K562 (cell line): ENCODE measurements around the gene NFATC4. TPM values are rescaled to one million over a fixed set of nuclear protein-coding genes. Genes with fewer than 3 reads are reported as not detected.

Experiments used
- ATAC-seq: fragments of 200-7000 bp; cut with Tn5 transposase; 3 replicates; pipeline ENCODE4 v1.9.1; 2020; ENCODE audit warnings: moderate library complexity
- BruUV-seq: library from RNA; stranded (reverse); fragments of 400-500 nt; replicated peaks from 2 replicates; lab custom pipeline; 2021; lab: Mats Ljungman, UMichigan
- CTCF ChIA-PET: fragments of 300-600 bp; formaldehyde crosslinking; extraction: SDS; loops from one replicate; lab custom pipeline; 2021; ENCODE audit warnings: low intra/inter-chr PET ratio; lab: Yijun Ruan, JAX
- POLR2A ChIA-PET: fragments of 300-600, 350-650 bp; sonication (Branson Sonifier 250); formaldehyde crosslinking; extraction: SDS; loops from one replicate; lab custom pipeline; 2021; ENCODE audit warnings: antibody characterized with exemption, inconsistent platforms; lab: Yijun Ruan, JAX
- DNase-seq, 4 experiments: peaks; one replicate each; pipeline versions ENCODE4 v3.0.0 to v3.0.0-alpha.2; 2011 to 2018; ENCODE audit warnings: low spot score in 3 of 4, mixed read lengths in 3 of 4; ENCODE audit errors: extremely low read depth in 1 of 4
- FAIRE-seq: peaks from 2 replicates; lab custom pipeline; 2011; peaks lifted over from hg19 to GRCh38; lab: Jason Lieb, UNC
- H2AFZ ChIP-seq: 2 replicates; pipeline ENCODE4 v1.6.0; 2011; ENCODE audit warnings: low read depth, low read length, control low read depth, inconsistent platforms
- H3K27ac ChIP-seq: fragments of 200-600 bp; 3 replicates; pipeline ENCODE4 v1.8.0; 2011; ENCODE audit warnings: low read depth, mild to moderate bottlenecking, control low read depth, inconsistent platforms, low read length, moderate library complexity, mixed read lengths; ENCODE audit errors: extremely low read depth
- H3K27me3 ChIP-seq, 2 experiments: fragments of 300-600 bp in 1 of 2; 2 replicates in 1 of 2; 3 replicates in 1 of 2; pipeline versions ENCODE4 v1.6.0 to v1.8.0; 2011; ENCODE audit warnings: inconsistent platforms in 2 of 2, low read length in 2 of 2, mild to moderate bottlenecking in 1 of 2, mixed read lengths in 1 of 2, moderate library complexity in 1 of 2; ENCODE audit not compliant: control insufficient read depth in 2 of 2, insufficient read depth in 2 of 2
- H3K36me3 ChIP-seq: fragments of 300-600 bp; 3 replicates; pipeline ENCODE4 v1.8.0; 2011; ENCODE audit warnings: mild to moderate bottlenecking, low read length, inconsistent platforms; ENCODE audit not compliant: control insufficient read depth, insufficient read depth
- H3K4me1 ChIP-seq, 2 experiments: fragments of 200-600 bp in 1 of 2; replicated peaks in 1 of 2; 2 replicates in 1 of 2; 3 replicates in 1 of 2; pipeline versions ENCODE4 v1.5.1 to v1.8.0; 2011; ENCODE audit warnings: inconsistent platforms in 2 of 2, low read length in 2 of 2, mild to moderate bottlenecking in 1 of 2, mixed read lengths in 1 of 2, moderate library complexity in 1 of 2; ENCODE audit not compliant: control insufficient read depth in 2 of 2, insufficient read depth in 2 of 2
- H3K4me2 ChIP-seq: 2 replicates; pipeline ENCODE4 v1.6.1; 2011; ENCODE audit warnings: low read length, control low read depth, inconsistent platforms, mixed read lengths; ENCODE audit not compliant: insufficient read depth
- H3K4me3 ChIP-seq: fragments of 200-600 bp; sonication (generic), shearing (Covaris generic); 2 replicates; pipeline ENCODE4 v1.5.1; 2016; ENCODE audit warnings: control low read depth, inconsistent platforms
- H3K79me2 ChIP-seq: fragments of 200-600 bp; 3 replicates; pipeline ENCODE4 v1.8.0; 2011; ENCODE audit warnings: low read length, inconsistent platforms; ENCODE audit not compliant: control insufficient read depth, insufficient read depth
- H3K9ac ChIP-seq, 2 experiments: 2 replicates each; pipeline versions ENCODE4 v1.6.0 to v1.6.1; 2011; ENCODE audit warnings: low read depth in 2 of 2, low read length in 2 of 2, control low read depth in 1 of 2, inconsistent platforms in 1 of 2, mild to moderate bottlenecking in 1 of 2, mixed read lengths in 1 of 2; ENCODE audit not compliant: insufficient read depth in 1 of 2
- H3K9me1 ChIP-seq: one replicate; pipeline ENCODE4 v1.6.0; 2011; ENCODE audit warnings: inconsistent platforms, mild to moderate bottlenecking, low read length, moderate library complexity; ENCODE audit not compliant: control insufficient read depth, insufficient read depth
- H3K9me3 ChIP-seq: replicated peaks from 2 replicates; pipeline ENCODE4 v1.5.1; 2011; ENCODE audit warnings: low read depth, low read length, inconsistent platforms; ENCODE audit not compliant: control insufficient read depth, insufficient read depth
- H4K20me1 ChIP-seq: replicated peaks from 2 replicates; pipeline ENCODE4 v1.6.1; 2011; ENCODE audit warnings: low read length, inconsistent platforms, mixed read lengths; ENCODE audit not compliant: control insufficient read depth, insufficient read depth
- CTBP1 ChIP-seq: fragments of 450-650 bp; IDR thresholded peaks from 2 replicates; pipeline ENCODE4 v1.6.1; 2016; ENCODE audit warnings: borderline replicate concordance
- MCM7 ChIP-seq, 2 experiments: fragments of 450-650 bp; IDR thresholded peaks; 2 replicates each; pipeline ENCODE4 v1.6.1; 2016 to 2018
- NCOA2 ChIP-seq, 2 experiments: fragments of 450-650 bp; IDR thresholded peaks; 2 replicates each; pipeline ENCODE4 v1.6.1; 2018; ENCODE audit warnings: mild to moderate bottlenecking in 2 of 2, moderate library complexity in 1 of 2; ENCODE audit not compliant: partially characterized antibody in 2 of 2
- PCBP2 ChIP-seq: fragments of 200-400 bp; formaldehyde crosslinking; IDR thresholded peaks from 2 replicates; pipeline ENCODE4 v1.6.1; 2018; ENCODE audit warnings: low read length, low read depth, mild to moderate bottlenecking, moderate library complexity; ENCODE audit not compliant: poor library complexity, severe bottlenecking
- PYGO2 ChIP-seq: fragments of 450-650 bp; IDR thresholded peaks from 2 replicates; pipeline ENCODE4 v1.6.1; 2016; ENCODE audit warnings: mild to moderate bottlenecking, missing genetic modification characterization, moderate library complexity, missing compliant biosample characterization
- SMARCA4 ChIP-seq: fragments of 450-650 bp; IDR thresholded peaks from 2 replicates; pipeline ENCODE4 v1.6.1; 2016
- ZBTB49 ChIP-seq: sonication (generic); formaldehyde crosslinking; IDR thresholded peaks from 2 replicates; pipeline ENCODE4 v1.8.0; 2022; ENCODE audit warnings: missing genetic modification reagents, mild to moderate bottlenecking, borderline replicate concordance
- ZFP30 ChIP-seq: fragments of 250-450 bp; sonication (Bioruptor Pico); IDR thresholded peaks from 2 replicates; pipeline ENCODE4 v1.8.0; 2022; ENCODE audit warnings: moderate library complexity, mild to moderate bottlenecking, inconsistent platforms, borderline replicate concordance
- WGBS: fragments of 100-300 bp; shearing (Covaris generic); methylation state at CpG from one replicate; pipeline ENCODE4 v1.1.6; 2016; ENCODE audit warnings: low coverage, mixed read lengths; ENCODE audit not compliant: insufficient coverage; ENCODE audit errors: missing lambda C conversion rate; 5-methylcytosine and 5-hydroxymethylcytosine counted together
- in situ Hi-C: fragments of 300-500 bp; cut with MboI; formaldehyde crosslinking; loops from 4 replicates; pipeline ENCODE4 v1.15.0; 2018; ENCODE audit warnings: inconsistent platforms, mixed read lengths
- intact Hi-C: fragments of 100-400 bp; cut with micrococcal nuclease; formaldehyde crosslinking; loops from 2 replicates; pipeline ENCODE4 v1.14.2; 2022
- polyA plus RNA-seq, 8 experiments: library from polyadenylated mRNA; depleted of rRNA in 4 of 8; stranded (reverse) in 5 of 8; unstranded in 3 of 8; fragments of >200 nt; fragmentation: Nextera tagmentation in 2 of 8; fragmentation: Illumina TruSeq in 1 of 8; extraction: Ambion mirVana in 2 of 8; extraction: Trizol in 1 of 8; gene quantifications; 2 replicates each; pipeline versions ENCODE4 v1.2.1 to v1.2.3, GENCODE V29; 2011 to 2014; ENCODE audit warnings: inconsistent platforms in 1 of 8, missing spikeins in 1 of 8
- total RNA-seq, 7 experiments: library from RNA; depleted of rRNA in 6 of 7; stranded (reverse); fragments of >200 nt in 6 of 7; fragmentation: Illumina TruSeq in 2 of 7; extraction: Trizol in 2 of 7; gene quantifications; 2 replicates each; pipeline versions ENCODE4 v1.2.1 to v1.2.3, GENCODE V29; 2011 to 2021; ENCODE audit warnings: low replicate concordance in 1 of 7
- TF ChIP-seq, protein P1 (sequence below): IDR thresholded peaks from 2 replicates; pipeline ENCODE4 v1.6.1; 2011; ENCODE audit not compliant: insufficient read length; ENCODE audit errors: extremely low read depth
- TF ChIP-seq, protein P2 (sequence below), 2 experiments: fragments of 450-650 bp in 1 of 2; sonication (generic) in 1 of 2; formaldehyde crosslinking in 1 of 2; IDR thresholded peaks in 1 of 2; conservative IDR thresholded peaks in 1 of 2; 2 replicates each; pipeline versions ENCODE4 v1.6.1 to v1.8.1; 2016 to 2023; ENCODE audit warnings: mild to moderate bottlenecking in 2 of 2, moderate library complexity in 2 of 2, inconsistent platforms in 1 of 2, missing genetic modification reagents in 1 of 2

Gene NFATC4
- total and polyA plus RNA-seq, 9 of the 15 experiments (the other 6 are each of a cell fraction or from before 2014, with no cell fraction given) = 0.25 to 3.8 (median 0.78) TPM; not detected in 1

- ATAC-seq = no peak
- DNase-seq = no peak
- H3K27me3 ChIP-seq = no peaks in the 10 kb centered on the region
- H3K79me2 ChIP-seq = no peaks in the 10 kb centered on the region
- H3K36me3 ChIP-seq = no peaks in the 10 kb centered on the region
- no peaks in the 10 kb centered on the region for H3K9me1 ChIP-seq
- POLR2A ChIA-PET = interaction anchor here (0.6 to 1.4 kb wide), 4 partner anchors 84 to 120 kb away, joined by 3 to 4 read pairs (median 3); partner anchors contain the start of gene SDR39U1
- no peak overlapping the region for H3K4me3 ChIP-seq
- no TSS peak for BruUV-seq
- no peak for FAIRE-seq
- no peak overlapping the region for H3K4me2 ChIP-seq
- H3K27ac ChIP-seq = no peak overlapping the region
- TF ChIP-seq ZFP30 (CRISPR knock-in tag) = no peak
- H4K20me1 ChIP-seq = no peaks in the 10 kb centered on the region
- H3K4me1 ChIP-seq = peaks cover 3 to 4% of the 10 kb centered on the region in 2 experiments; a peak in 4 of 5 replicates
- no peak overlapping the region for H2AFZ ChIP-seq
- CTCF ChIA-PET = no interaction called here
- H3K9me3 ChIP-seq = no peaks in the 10 kb centered on the region
- 28% methylated on average over 4 of the region's 10 CpGs for whole genome bisulfite sequencing
- in situ Hi-C loops (no loop called here), intact Hi-C loops (no loop called here)
- H3K9ac ChIP-seq = no peak overlapping the region; a peak in 1 of 4 replicates
Measured at GRCh38 chr14:24322672-24323071, 45.3 kb upstream of the NFATC4 start.

- Histone ChIP-seq H3K79me2 (no peaks in the 10 kb centered on the region), H3K4me3 (no peak overlapping the region), H3K36me3 (no peaks in the 10 kb centered on the region), H3K4me1 (peaks cover 0 to 4% of the 10 kb centered on the region in 2 experiments; a peak in 4 of 5 replicates), H2AFZ (no peak overlapping the region), H3K9ac (no peak overlapping the region), H4K20me1 (no peaks in the 10 kb centered on the region), H3K4me2 (no peak overlapping the region), H3K9me1 (no peaks in the 10 kb centered on the region), H3K9me3 (no peaks in the 10 kb centered on the region), H3K27ac (no peak overlapping the region), H3K27me3 (no peaks in the 10 kb centered on the region)
- no TSS peak for BruUV-seq
- CTCF ChIA-PET = no interaction called here
- POLR2A ChIA-PET = interaction anchor here (0.6 to 1.2 kb wide), 2 partner anchors 116 to 1540 kb away, joined by 3 read pairs; no protein-coding TSS in a partner anchor
- 0% methylated on average over 3 of the region's 3 CpGs for WGBS
- DNase-seq (no peak), FAIRE-seq (no peak), ATAC-seq (no peak)
- intact Hi-C loops = no loop called here
- in situ Hi-C loops = no loop called here
- TF ChIP-seq MCM7 (IDR thresholded peaks at IDR 0.05) (no peak), PYGO2 (tag) (no peak), NCOA2 (IDR thresholded peaks at IDR 0.05; ENCODE audit: partially characterized antibody in 2 of 2) (no peak), SMARCA4 (no peak), PCBP2 (no peak), CTBP1 (no peak), ZBTB49 (no peak)
- TF ChIP-seq, protein P1, sequence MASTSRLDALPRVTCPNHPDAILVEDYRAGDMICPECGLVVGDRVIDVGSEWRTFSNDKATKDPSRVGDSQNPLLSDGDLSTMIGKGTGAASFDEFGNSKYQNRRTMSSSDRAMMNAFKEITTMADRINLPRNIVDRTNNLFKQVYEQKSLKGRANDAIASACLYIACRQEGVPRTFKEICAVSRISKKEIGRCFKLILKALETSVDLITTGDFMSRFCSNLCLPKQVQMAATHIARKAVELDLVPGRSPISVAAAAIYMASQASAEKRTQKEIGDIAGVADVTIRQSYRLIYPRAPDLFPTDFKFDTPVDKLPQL = no peak
- TF ChIP-seq, protein P2, sequence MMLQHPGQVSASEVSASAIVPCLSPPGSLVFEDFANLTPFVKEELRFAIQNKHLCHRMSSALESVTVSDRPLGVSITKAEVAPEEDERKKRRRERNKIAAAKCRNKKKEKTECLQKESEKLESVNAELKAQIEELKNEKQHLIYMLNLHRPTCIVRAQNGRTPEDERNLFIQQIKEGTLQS (IDR thresholded peaks at IDR 0.05) = no peak
- TF ChIP-seq, protein P2 (CRISPR knock-in tag; conservative IDR thresholded peaks at IDR 0.05) = no peak
Measured at GRCh38 chr14:24323341-24323740, 44.6 kb upstream of the NFATC4 start.
